Activated CD8-positive, alpha-beta memory T cell treated with anti-CD3 and anti-CD28 coated beads for 48 hours (primary cell): Measurements from ENCODE around the gene NEURL1B.
"Not testable (repeated sequence)": the region's sequence is repeated elsewhere in the genome, so short reads cannot be mapped to it uniquely, and the experiment has no call there.

Source experiments
- DNase-seq, 3 experiments: peaks; one replicate each; pipeline ENCODE4 v3.0.0-alpha.2; 2020; ENCODE audit warnings: low read depth in 2 of 3, low spot score in 2 of 3

The NEURL1B gene

DNA sequence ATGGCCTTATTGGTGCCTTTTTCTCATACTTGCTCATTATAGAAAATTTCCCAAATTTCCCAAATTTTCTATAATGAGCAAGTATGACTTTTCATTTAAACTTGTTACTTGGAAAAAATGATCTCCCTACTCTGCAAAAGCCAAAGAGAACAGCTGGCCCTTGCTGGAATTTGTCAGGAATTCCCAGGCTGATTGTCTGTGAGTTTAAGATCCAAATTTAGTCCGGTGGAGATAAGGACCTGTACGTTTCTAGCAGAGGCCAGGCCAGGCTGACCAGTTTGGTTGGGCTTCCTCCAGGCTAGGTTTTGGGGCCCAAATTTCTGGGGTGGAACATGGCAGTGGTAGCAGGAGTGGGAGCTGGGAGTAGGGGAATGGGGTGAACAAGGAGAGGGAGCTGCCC lies 51.9 kb downstream of the NEURL1B start:
- DNase-seq: no peak

DNA sequence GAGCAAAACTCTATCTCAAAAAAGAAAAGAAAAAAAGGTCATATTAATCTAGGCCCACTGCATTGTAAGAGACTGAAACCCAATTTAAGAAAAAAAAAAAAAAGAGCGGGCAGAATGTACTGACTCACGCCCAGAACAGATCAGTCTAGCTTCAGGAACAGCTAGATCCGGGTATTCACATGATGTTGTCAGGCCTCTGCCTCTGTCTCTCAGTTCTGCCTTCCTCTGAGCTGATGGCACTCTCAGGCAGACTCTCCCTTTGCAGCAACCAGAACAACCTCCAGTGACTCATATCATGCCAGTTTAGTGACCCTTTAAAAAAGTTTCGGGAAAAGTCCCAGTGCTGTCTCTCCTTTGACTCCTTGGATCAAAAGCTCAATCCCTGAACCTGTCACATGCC lies 53.0 kb downstream of the NEURL1B start:
- DNase-seq: no peak

DNA sequence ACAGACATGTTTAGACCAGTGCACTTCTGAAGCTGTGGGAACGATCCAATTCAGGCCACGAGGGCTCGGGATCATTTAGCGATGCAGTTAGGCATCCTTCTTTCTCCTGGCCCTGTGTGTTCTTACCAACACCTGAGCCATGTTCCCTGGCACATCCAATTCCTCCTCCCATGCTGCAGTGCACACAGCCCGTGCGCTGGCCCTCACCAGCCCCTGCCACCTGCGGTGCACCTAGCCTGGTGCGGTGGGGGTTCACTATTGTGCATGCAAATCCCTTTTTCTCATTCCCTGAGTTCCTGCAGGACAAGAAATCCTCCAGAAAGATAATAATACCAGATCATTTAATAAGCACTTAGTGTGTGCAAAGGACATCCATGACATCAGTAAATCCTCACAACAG lies 53.5 kb downstream of the NEURL1B start:
- no peak for DNase-seq

DNA sequence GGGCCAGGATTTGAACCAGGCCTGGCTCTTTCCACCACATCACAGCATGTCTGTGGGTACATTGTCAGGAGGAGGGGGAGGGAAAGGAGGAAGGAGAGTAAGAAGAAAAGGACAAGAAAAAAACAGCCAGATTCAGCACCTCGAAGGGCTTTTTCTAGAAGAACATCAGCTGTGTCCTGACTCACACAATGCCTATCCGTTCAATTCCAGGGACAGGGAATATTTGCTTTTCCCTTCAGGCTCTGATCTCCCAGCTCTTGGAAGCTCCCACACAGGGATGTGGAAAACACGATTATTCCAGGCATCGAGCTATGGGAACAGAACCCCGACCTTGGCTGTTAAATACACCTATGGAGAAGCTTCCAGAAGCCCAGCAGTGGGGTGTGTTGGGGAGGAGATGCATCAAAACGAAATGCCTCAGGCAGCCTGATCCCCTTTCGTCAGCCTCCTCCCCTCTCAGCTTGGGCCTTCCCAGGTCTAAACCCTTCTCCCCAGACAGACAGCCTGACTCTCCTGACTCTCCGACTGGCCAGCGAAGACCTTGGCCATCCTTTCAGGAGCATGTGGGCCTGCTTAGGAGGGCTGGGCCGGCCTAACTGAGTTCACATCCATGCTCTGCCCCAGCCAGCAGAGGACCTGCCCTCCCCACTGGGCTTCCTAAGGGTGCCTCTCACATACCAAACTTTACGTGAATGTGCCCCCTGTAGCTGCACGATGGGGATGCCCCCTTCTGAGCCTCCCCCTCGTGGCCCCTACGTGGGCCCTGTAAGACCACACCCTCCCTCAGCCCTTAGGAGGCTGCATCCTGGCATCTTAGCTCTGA lies 54.4 kb downstream of the NEURL1B start:
- no peak for DNase-seq

DNA sequence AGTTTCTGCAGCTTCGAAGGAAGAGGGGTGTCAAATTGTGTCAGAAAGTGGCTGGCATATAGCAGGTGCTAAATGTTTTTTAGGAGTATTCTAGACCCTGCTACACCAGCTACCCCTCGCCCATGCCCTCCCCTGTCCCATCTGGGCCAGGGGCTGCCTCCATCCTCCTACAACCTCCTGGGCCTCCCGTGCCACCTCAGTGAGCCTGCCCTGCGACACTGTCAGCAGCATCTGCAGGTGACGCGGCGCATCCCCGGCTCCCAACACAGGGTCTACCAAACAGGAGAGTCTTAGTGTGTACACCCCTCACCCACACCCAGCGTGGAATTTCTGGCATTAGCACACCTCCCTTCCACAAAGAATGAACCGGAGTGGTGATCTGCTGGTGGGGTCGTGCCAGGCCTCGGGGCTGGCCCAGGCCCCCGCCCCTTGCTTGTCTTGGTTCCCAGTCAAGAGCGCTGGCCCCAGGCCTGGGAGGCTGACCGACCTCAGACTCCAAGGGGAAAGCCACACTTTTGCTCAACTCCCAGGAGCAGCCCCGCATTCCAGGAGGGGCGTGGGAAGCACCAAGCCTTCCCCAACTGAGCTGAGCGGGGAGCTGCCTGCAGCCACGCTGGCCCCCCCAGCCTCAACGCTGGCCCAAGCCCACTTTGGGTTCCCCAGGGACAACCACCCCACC lies 55.2 kb downstream of the NEURL1B start:
- no peak for DNase-seq

DNA sequence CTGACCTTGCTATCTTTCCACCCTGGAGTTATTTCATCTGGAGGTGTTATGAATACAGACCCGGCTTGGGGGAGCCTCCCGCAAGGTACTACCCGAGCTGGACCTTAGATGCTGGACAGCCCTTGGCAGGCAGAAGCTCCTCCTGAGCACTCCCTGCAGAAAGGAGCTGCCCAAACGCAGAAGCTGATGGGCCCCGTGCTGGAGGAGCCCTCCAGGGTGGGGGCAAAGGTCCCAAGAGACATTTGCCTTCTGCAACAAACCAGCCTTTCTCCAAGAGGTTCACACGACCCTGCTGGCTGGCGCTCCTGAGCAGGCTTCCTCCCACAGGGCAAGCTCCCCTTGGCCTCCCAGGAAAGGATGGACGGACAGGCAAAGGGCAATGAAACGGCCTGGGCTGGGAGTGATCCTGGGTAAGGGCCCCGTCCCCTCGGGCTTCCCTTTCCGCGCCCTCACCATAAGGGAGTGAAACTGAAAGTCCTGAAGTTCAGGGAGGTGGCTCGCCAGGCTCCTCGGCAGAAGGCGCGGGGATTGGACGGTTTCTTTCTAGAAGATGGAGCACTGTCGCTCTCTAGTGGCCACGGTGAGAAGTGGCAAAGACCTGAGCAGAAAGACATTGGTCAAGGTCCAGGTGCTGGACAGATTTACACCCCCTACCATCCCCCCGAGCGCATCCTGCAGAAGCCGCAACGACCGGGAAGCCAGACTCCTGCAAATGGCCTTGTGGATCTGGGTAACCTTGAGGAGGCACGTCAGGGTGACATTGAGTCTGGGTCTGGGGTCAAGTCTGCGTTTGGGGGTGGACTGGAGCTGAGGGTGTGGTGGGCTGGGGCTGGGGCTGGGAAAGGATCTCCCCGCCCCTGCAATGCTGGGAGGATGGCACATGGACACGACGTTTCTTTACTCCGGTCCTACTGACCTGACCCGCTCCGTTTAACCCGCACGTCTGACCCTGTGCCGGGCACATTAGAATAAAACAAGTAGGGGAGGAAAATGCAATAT lies 56.4 kb downstream of the NEURL1B start:
- peak; percentile 55 to 72 (median 60) for DNase-seq

DNA sequence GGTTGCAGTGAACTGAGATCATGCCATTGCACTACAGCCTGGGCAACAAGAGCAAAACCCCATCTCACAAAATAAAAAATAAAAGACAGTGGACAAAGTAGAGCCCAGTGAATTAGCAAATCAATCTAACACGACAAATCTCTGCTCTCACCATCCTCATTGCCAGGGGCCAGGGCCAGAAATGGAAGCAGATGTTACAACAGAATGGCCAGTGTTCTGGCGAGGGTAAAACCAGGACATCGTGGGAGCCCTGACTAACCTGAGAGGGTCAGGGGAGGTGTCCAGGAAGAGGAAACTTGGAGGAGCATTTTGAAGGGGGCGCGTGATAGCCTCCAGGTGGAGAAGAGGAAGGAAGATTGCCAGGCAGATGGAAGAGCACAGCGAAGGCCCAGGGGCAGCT lies 58.4 kb downstream of the NEURL1B start:
- DNase-seq: no peak

DNA sequence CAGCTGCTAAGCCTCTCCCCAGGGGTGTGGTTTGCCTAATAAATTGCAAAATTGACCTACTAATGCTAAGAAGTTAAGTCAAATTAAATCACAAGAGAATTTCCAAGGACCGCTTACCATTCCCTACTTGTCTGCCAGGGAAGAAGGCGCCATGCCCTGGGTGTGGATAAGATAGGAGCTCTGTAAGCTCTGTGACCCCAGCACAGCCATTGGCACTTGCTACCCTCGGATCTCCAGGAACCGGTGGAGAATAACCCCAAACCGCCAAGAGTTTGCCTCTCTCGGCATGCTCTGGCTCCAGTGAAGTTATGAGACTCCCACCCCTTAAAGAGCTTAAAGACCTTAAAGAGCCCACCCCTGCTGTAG lies 58.9 kb downstream of the NEURL1B start:
- no peak for DNase-seq

DNA sequence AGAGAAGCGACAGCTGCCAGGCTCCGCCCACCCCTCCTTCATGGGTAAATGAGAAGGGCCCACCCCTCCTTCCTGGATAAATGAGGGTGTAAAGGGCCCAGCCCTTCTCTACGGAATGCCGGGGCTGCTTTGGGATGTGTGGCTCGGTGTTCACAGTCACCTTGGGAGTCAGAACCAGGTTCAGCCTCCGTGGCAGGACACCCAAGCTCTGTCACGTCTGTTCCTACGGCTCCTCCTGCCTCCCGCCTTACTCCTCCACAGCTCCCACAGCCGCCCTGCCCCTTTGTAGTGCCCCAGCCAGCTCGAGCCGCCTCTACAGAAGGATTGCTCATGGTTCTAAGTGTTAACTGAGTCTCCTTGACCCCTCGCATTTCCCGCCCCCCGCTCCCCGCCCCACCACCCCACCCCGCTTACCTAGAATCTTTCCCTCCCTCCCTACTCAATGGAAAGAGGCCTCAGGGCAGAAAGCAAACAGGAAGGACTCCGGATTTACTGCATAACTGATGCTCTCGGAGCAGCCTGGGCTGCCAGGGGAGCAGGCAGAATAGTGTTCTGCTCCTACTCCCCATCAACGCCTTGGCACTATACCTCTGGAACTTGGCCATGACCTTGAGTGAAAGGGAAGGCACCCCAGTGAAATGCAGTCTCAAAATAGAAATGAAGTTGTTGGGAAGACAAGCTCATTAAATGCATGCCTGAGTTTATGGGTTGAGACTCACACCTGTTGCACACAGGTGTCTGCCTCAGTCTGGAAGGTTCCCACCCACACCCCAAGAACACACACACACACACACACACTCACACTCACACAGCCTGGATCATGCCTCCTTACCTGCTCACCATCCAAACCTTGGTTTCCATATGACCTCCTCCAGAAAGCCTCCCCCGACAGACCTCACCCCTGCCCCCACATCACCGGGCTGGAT lies 59.6 kb downstream of the NEURL1B start:
- DNase-seq: no peak

DNA sequence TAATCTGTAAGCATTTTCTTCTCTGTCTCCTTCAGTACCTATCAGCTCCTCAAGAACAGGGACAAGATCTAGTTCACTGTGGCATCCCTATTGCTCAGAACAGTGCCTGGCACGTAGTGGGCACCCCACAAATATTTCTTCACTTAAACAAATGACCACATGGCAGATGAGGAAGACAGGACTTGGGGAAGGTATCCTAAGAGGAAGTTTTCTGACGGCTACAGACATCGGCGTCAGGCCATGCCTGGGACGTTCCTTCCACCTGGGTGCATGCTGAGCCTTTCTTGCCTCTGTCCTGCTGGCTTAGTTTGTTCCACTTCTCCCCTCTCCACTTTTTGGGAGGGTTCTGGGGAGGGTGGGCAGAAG lies 60.2 kb downstream of the NEURL1B start:
- no peak for DNase-seq

DNA sequence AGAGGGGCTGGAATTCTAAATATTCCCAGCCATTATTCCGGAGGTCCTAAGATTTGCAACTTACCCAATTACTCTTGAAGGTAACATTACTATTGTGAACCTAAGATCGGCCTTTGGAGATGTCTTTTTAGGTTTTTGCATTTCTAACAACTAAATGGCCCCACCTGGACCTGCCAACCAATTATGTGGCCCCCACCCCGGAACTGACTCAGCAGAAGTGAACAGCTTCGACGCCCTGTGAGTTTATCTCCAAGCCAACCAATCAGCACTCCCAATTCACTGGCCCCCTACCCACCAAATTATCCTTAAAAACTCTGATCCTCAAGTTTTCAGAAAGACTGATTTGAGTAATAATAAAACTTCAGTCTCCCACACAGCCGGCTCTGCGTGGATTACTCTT lies 62.9 kb downstream of the NEURL1B start:
- no peak for DNase-seq

DNA sequence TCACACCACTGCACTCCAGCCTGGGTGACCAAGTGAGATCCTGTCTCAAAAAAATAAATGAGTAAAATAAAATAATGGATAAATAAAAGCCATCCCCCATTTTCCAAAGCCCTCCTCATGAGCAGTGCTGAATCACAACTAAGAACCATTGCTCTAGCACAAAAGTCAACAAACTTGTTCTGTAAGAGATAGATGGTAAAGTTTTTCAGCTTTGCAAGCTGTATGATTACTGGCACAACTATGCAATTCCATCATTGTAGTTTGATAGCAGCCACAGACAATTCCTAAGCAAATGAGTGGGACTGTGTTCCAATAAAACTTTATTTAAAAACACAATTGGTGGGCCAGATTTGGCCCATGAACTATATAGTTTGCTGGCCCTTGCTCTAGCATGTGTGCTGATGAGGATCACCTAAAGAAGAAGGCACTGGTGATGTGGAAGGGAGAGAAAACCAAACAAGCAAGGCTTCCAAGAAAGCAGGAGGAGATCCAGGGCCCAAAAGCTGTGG lies 64.6 kb downstream of the NEURL1B start:
- no peak for DNase-seq

DNA sequence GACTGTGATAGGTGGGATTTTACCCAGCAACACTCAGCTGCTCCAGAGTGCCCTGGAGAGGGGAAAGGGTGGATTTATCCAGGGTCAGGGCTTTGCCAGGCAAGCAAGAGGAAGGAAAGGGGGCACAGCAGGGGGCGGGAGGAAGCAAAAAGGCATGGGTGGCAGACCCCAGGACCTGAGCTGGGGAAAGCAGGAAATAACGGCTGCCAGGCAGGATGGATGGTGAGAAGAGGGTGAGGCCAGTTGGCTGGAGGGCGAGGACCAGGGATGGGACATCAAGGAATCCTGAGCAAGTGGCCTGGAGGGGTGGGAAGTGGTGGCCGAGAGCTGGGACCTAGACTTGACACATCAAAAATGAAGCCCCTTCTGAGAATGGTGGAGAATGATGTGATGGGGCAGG lies 65.7 kb downstream of the NEURL1B start:
- DNase-seq: no peak

DNA sequence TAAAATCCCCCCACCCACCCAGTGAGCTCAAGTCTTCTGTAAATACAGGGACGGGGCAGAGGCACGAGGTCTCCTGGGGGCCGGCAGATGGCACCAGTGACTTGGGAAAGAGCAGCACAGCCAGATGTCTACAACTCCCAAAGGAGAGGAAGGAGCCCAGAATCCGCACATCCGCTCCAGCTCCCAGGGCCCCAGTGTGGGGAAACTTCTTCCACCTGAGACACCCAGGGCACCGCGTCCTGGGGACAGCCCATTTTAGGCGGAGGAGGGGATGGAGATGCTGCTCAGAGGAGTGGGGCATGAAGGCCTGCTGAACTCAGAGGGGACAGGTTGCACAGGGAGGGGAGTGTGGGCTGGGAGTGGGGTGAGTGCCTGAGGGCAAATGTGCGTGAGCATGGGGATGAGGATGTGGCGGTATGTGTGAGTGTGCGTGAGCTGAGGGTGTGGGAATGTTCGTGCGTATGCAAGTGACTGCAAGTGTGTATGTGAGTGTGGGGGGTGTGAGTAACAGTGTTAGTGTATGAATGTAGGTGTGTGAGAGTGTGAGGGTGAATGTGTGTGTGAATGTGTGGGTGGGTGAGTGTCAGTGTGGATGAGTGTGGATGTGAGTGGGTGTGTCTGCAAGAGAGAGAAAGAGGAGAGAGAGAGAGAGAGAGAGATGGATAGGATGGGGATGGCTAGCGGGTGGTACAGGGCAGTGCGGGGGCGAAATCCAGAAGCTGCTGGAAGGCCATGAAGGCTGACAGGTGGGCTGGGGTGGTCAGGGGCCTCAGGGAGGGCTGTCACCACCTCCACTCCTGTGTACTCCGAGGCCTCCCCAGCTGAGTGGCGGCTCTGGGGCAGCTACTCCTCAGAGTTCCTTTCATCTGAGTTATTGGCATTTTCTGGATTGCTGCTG lies 66.5 kb downstream of the NEURL1B start:
- DNase-seq: no peak

DNA sequence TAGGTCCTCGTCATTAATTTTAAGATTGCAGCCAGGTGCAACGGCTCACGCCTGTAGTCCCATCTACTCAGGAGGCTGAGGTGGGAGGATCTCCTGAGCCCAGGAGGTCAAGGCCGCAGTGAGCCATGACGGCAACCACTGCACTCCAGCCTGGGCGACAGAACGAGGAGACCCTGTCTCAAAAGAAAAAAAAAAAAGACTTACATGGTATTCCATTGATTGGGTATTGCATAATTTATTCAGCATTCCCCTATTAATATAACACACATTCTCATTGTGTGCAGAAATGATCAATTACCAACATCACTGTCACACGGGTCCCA lies 67.1 kb downstream of the NEURL1B start:
- DNase-seq: no peak

DNA sequence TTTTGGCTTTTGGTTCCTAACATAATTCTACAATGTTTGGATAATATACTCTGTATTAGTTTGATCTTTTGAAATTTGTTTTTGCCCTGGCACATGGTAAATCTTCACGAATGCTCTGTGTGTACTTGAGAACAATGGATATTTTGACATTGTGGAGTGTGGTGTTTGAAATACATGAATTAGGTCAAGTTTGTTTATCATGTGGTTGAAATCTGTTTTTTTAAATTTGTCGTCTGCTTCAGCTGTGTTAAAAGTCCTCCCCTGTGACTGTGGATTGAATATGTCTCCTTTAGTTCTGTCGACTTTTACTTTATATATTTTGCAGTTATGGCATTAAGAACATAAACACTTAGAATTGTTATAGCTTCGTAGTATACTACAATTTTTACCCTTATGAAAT lies 69.6 kb downstream of the NEURL1B start:
- no peak for DNase-seq

DNA sequence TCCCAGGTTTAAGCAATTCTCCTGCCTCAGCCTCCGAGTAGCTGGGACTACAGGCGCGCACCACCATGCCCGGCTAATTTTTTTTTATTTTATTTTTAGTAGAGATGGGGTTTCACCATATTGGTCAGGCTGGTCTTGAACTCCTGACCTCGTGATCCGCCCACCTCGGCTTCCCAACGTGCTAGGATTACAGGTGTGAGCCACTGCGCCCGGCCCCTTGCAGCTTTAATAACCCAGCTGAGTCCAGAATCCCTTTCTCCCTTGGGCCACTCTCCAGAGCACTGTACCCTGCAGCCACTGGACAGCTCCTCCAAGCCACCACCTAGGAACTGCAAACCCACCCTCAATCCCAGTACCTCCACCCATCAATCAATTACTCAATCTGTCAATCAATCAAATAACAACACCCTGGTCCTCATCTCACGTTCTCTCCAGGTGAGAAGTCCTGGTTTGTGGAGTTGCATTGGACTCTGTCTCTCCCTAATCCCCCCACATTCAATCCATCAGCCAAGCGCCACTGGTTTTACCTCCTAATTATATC lies 70.3 kb downstream of the NEURL1B start:
- DNase-seq: not testable (repeated sequence)

DNA sequence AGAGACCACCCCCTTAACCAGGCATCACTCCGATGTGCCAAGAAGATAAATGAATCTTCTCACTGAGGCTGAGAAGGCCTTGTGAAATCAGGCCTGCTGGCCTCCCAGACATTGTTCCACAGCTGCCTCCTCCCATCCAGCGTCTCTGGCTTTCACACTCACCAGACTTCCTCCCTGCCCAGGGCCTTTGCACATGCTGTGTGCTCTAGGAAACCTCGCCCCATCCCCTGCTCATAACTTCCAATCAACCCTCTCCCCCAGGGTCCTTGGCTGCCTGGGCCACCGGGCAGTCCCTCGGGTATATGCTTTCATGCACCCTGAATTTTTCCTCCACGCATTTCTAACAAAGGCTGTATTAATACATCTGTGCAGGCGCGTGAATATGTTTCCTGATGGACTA lies 71.5 kb downstream of the NEURL1B start:
- DNase-seq: no peak

DNA sequence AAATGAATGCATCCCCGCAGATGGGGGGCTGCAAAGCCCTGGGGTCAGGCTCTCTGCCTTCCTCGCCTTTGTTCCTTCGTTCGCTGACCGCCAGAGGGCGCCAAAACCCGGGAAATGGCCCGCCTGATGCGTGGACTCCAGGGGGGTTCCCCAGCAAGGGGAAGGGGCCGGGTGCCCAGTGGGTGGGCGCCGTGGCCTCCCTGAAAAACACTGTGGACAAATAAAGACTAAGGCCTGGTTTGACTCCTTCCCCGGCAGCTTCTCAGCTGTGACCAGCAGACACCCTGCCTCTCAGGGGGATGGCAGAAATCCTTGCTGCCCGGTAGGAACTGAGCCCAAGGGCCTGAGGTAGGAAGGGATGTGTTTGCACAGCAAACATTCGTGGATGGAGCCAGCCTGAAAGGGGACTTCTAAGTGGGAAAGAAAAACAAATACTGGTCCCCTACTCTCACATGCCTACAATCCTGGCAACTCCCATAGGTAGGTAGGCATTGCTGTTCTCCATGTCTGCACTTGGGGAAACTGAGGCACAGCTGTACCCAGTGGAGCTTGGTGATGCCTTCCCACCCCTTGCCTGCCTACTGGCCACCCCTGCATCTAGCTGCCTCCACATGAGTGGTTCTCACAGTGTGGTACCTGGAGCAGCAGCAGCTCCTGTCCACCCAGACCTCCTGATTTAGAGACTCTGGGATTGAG lies 72.2 kb downstream of the NEURL1B start:
- peak in 2 of 3 experiments; percentile 64 to 79 for DNase-seq
